Activated T-helper 17 cell treated with anti-CD3 and anti-CD28 coated beads, Interleukin-2, amount 50 U/mL, for 72 hours (primary cell): ENCODE measurements around the gene TMEM80. TPM values are rescaled to one million over a fixed set of nuclear protein-coding genes. Genes with fewer than 3 reads are reported as not detected.
A peak's percentile ranks its signal among the peaks of the same experiment; 100 is the strongest.

Experiments
- ATAC-seq: fragments of 150-1000 bp; cut with Tn5 transposase; replicated peaks from 2 replicates; pipeline ENCODE4 v1.10.0; 2021; ENCODE audit warnings: mild to moderate bottlenecking, moderate library complexity
- H3K27ac Mint-ChIP-seq: one replicate; pipeline ENCODE4 v1.8.0; 2022; ENCODE audit warnings: mixed read lengths
- H3K27me3 Mint-ChIP-seq: one replicate; pipeline ENCODE4 v1.8.0; 2022; ENCODE audit warnings: mixed read lengths
- H3K36me3 Mint-ChIP-seq: one replicate; pipeline ENCODE4 v1.8.0; 2022; ENCODE audit warnings: low read depth, mild to moderate bottlenecking, mixed read lengths
- H3K4me1 Mint-ChIP-seq: one replicate; pipeline ENCODE4 v1.8.0; 2022; ENCODE audit warnings: mixed read lengths
- H3K4me3 Mint-ChIP-seq: one replicate; pipeline ENCODE4 v1.8.0; 2022; ENCODE audit warnings: mild to moderate bottlenecking, mixed read lengths
- H3K9me3 Mint-ChIP-seq: one replicate; pipeline ENCODE4 v1.8.0; 2022; ENCODE audit warnings: mixed read lengths
- total RNA-seq, 2 donors: library from RNA; stranded (reverse); gene quantifications; one replicate each; pipeline ENCODE4 v1.2.3, GENCODE V29; 2022

The TMEM80 gene
- total RNA-seq, 2 donors from 2014 or later: 11.7 to 14.6 TPM

DNA sequence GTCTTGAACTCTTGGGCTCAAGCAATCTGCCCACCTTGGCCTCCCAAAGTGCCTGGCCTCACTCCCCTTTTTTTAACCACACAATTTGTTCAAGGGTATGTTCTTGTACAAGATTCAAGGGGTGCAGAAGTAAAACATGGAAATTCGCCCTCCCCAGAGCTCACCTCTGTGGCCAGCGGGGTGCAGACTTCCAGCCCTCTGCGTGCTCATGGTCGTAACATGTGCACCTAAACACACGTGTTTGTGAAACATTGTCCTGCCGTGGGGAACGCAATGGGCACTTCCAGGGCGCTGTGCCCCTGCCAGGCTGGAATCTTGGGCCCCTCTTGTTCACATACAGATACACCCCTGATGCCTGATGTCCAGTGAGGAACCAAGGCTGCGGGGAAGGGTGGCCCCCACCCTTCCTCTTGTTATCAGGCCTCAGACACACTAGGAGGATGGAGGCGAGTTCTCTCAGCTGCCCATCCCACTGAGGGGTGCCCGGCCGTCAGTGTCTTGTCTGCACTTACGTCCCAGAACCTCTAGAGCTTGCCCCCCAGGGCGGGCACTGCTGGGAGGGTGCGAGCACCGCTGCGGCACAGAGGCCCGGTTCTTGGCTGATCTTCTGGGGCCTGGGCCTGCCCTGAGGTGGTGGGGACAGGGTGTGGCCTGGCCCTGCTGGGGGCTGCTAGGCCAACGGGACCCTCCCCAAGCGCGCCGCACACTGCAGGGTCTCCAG lies 6.3 kb downstream of the TMEM80 start:
- no peak for ATAC-seq
- no peaks in the 10 kb centered on the region for H3K36me3 Mint-ChIP-seq
- no peaks in the 10 kb centered on the region for H3K27me3 Mint-ChIP-seq

DNA sequence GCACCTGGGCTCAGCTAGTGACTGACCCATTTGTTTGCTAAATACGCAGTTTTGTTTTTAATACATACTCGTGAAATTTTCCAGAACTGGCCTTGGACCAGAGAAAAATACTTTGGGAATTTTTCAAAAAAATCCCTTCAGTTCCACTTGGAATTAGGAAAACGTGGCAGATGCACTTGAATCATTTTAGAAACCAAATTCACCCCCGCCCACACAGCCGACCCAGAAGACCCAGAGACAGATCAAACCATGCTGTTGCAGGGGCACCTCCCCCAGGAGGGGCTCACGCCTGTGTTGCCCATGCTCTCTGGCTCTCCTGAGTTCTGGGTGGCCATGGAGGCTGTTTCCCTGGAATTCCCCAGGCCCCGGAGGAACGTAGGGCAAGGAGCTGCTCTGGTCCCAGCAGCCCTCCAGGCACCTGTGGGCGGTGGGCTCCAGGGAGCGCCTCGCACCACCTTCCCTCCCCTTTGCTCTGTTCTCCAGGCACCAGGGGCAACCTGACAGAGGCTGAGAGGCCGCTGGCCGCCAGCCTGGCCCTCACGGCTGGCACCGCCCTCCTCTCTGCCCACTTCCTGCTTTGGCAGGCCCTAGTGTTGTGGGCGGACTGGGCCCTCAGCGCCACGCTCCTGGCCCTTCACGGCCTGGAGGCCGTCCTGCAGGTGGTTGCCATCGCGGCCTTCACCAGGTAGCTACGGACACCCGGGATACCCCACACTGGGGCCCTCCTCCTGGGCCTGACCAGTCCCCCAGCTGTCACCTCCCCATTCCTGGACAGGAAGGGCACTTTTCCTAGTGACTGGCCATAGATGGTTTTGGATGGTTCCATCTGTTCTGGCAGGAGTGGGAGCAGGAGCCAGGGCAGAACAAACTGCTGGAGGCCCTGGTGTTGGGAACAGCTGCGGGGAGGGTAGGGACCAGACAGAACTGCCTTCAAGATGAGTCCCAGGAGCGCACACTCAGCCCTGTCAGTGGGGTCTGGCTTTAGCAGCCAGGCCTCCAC lies 7.1 kb downstream of the TMEM80 start:
- Mint-ChIP-seq H3K4me3 (no peak overlapping the region), H3K27me3 (peaks cover 3% of the 10 kb centered on the region), H3K4me1 (no peaks in the 10 kb centered on the region), H3K9me3 (no peaks in the 10 kb centered on the region), H3K36me3 (no peaks in the 10 kb centered on the region), H3K27ac (no peak overlapping the region)
- peak; percentile 50 for ATAC-seq

More for the DNA sequence above, 6.3 kb downstream of the TMEM80 start:
- peaks cover 6% of the 10 kb centered on the region for H3K4me1 Mint-ChIP-seq
- H3K27ac Mint-ChIP-seq: no peak overlapping the region
- no peak overlapping the region for H3K4me3 Mint-ChIP-seq
- H3K9me3 Mint-ChIP-seq: no peaks in the 10 kb centered on the region

DNA sequence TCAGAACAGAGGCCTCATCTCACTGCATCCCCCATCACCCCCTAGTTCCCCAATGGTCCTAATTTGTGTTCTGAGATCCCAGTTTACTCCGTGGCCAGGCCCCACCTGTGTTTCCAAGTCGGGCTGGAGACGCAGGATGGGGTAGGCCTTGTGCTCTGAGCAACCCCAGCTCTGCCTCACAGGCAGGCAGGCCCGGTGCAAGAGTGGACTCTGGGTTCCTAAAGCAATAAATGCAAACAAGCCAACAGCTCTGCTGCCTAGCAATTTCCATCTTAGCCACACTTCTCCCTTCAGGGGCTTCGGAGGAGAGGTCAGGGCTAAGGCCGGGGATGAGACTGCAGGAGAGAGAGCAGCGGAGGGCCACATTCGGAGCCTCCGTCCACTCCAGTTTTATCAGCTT lies 7.9 kb downstream of the TMEM80 start:
- H3K4me3 Mint-ChIP-seq: no peak overlapping the region
- H3K27me3 Mint-ChIP-seq: peaks cover 3% of the 10 kb centered on the region
- ATAC-seq: no peak
- no peaks in the 10 kb centered on the region for H3K9me3 Mint-ChIP-seq
- no peaks in the 10 kb centered on the region for H3K4me1 Mint-ChIP-seq
- H3K27ac Mint-ChIP-seq: no peak overlapping the region
- H3K36me3 Mint-ChIP-seq: no peaks in the 10 kb centered on the region

DNA sequence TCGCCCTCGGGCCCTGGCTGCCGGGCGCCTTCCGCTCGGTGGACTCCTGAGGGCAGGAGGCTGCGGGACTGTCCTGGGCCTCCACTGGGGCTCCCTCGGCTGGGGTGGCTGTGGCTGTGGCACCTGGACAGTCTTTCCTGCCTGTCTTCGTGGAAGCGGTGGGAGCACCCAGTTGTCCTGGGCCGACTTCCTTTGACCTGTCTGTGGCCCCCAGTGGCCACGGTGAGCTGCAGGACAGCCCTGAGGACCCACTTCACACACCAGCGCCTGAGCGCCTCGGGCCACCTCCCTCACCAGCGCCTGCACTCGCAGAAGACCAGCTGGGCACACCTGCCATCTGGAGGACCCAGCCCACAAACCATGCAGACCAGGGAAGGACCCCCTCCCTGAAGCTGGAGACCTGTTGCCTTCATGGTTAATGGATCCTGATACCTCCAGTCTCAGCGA lies 8.6 kb downstream of the TMEM80 start:
- no peak for ATAC-seq
- Mint-ChIP-seq H3K4me3 (no peak overlapping the region), H3K4me1 (no peaks in the 10 kb centered on the region), H3K27me3 (peaks cover 3% of the 10 kb centered on the region), H3K9me3 (no peaks in the 10 kb centered on the region), H3K36me3 (no peaks in the 10 kb centered on the region), H3K27ac (no peak overlapping the region)

DNA sequence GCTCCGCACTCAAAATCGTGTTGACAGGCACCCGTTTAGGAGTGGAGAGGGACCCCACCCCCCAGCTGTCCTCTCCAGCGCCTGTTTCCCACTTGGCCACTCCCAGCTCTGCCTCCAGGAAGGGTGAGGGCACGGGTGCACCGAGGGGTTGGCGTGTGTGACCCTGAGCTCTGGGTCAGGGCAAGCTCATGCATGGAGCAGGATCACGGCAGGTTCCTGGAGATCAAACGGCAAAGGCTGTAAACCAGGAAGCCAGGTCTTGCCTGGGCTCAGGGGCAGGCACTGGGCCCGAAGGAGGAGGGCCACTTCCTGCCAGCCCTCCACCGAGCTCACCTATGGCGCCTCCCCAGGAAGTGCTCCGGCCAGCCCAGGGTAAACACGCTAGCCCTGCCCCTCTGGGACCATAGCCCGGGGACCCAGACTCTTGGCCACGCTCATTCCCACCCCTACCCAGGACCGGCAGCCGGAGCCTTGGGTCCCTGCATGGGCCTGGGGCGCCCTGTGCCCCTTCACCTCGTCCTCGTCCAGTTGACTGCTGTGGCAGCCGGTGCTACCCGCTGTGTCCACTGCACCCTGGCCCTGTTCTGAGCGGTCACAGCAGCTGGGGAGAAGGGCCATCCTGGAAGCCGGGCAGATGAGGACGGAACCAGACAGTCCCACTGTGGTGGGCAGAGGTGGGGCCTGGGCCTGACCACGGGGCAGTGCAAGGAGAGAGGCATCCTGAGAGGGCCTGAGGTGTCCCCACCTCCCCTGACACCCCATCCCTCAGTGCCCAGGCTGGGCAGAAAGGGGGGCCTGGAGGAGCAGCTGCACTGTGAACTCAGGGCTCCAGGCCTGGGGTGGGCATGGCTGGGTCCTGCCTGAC lies 9.4 kb downstream of the TMEM80 start:
- no peak overlapping the region for H3K4me3 Mint-ChIP-seq
- no peak for ATAC-seq
- no peaks in the 10 kb centered on the region for H3K9me3 Mint-ChIP-seq
- no peak overlapping the region for H3K27ac Mint-ChIP-seq
- no peaks in the 10 kb centered on the region for H3K4me1 Mint-ChIP-seq
- H3K36me3 Mint-ChIP-seq: no peaks in the 10 kb centered on the region
- H3K27me3 Mint-ChIP-seq: peaks cover 3% of the 10 kb centered on the region

DNA sequence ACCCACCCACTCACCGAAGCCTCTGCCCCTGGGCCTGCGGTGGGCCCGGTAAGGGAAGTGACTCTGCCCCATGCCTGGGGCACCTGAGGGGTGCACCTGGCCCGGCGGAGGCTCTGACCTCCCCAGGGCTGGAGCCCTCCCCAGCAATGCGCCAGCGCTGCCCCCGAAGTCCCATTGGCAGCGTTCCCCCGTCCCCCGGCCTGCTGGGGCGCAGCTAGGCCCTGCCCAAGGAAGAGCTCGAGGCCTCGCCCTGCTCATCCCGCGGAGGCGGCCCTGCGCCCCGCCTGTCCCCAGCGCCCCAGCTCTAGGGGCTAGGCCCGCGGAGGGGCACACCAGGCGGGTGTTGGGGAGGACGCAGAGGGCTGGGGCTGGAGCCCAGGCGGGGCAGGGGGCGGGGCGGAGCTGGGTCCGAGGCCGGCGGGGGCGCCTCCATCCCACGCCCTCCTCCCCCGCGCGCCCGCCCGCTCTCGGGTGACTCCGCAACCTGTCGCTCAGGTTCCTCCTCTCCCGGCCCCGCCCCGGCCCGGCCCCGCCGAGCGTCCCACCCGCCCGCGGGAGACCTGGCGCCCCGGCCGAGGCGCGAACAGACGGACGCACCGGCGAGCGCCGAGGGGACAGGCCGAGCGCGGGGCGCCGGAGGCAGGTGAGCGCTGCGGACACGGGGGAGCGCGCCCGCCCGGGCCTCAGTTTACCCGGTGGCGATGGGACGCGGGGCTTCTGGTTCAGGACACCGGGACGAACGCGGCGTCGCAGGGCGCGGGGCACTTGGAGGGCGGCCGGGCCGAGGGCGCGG lies 10.2 kb downstream of the TMEM80 start, which contains the start of gene EPS8L2:
TSS of gene EPS8L2 (plus strand) at position 586 of the 793 bp plus-strand sequence. CDS start 3,177 bp downstream, outside the sequence.
- H3K9me3 Mint-ChIP-seq: no peaks in the 10 kb centered on the region
- H3K27me3 Mint-ChIP-seq: peaks cover 3% of the 10 kb centered on the region
- H3K36me3 Mint-ChIP-seq: no peaks in the 10 kb centered on the region
- no peaks in the 10 kb centered on the region for H3K4me1 Mint-ChIP-seq
- peak; percentile 30 for ATAC-seq
- no peak within 1 kb of the TSS for H3K4me3 Mint-ChIP-seq
- no peak within 1 kb of the TSS for H3K27ac Mint-ChIP-seq

DNA sequence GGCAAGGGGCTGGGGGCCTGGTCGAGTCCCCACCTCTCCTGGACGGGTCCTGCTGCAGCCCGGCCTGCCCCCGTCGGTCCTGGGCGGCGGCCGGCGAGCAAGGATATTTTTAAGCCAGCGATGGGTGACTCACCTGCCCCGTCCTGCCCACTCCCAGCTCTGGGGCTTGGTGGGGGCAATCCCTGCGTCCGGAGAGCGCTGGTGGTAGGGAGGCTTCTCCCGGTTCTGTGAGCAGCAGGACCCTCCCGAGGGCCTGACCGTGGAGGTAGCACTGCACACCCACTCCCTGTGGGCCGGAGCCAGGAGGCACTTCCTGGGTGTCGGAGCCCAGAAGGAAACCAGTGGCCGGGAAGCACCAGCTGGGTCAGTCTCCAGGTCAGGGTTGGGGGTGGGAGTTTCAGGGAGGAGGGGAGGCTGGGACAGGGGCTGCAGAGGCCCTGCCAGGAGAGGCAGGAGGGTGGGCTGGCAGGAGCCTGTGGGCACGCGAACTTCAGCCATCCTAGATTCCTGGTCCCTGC lies 10.9 kb downstream of the TMEM80 start:
- no peaks in the 10 kb centered on the region for H3K4me1 Mint-ChIP-seq
- no peaks in the 10 kb centered on the region for H3K9me3 Mint-ChIP-seq
- peaks cover 3% of the 10 kb centered on the region for H3K27me3 Mint-ChIP-seq
- H3K36me3 Mint-ChIP-seq: no peaks in the 10 kb centered on the region
- peak; percentile 66 for ATAC-seq
- no peak overlapping the region for H3K4me3 Mint-ChIP-seq
- H3K27ac Mint-ChIP-seq: no peak overlapping the region

DNA sequence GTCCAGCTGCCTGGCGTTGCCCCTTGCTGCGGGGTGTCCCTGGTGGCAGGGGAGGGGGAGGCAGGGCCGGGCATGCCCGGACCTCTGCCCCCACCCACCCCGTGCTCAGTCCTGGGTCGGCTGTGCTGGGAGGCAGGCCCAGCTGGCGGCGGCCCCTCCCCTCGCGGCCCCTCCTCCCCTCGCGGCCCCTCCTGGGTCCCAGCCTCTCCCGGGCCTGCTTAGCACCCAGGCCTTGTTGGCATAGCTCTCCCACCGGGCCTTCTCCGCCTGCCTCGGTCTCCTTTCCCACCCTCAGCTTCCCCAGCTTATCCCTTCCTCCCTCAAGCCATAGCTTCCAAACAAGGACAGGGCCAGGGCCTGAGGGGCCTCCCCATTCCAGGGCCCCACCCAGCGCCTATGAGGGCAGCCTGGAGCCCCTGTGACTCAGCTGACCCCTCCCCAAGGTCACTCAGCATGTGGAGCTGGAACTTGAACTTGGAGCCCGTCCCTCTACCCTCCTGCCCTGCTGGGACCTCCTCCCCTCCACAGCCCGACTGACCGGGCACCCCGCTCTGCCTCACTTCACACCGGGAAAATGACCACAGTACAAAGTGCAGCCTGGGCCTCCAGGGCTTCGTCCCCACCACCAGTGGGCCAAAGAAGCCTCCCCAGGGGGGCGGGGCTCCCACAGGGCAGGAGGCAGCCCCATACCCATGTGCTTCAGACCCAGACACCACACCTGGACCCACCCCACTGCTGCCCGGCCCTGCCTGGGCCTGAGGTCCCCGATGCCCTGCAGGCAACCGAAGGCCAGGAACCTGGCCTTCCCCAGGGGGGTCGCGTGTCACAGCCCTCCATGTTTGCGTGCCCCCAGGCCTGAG lies 11.6 kb downstream of the TMEM80 start:
- H3K36me3 Mint-ChIP-seq: no peaks in the 10 kb centered on the region
- H3K9me3 Mint-ChIP-seq: no peaks in the 10 kb centered on the region
- no peak overlapping the region for H3K27ac Mint-ChIP-seq
- H3K27me3 Mint-ChIP-seq: peaks cover 3% of the 10 kb centered on the region
- no peaks in the 10 kb centered on the region for H3K4me1 Mint-ChIP-seq
- no peak for ATAC-seq
- H3K4me3 Mint-ChIP-seq: no peak overlapping the region

DNA sequence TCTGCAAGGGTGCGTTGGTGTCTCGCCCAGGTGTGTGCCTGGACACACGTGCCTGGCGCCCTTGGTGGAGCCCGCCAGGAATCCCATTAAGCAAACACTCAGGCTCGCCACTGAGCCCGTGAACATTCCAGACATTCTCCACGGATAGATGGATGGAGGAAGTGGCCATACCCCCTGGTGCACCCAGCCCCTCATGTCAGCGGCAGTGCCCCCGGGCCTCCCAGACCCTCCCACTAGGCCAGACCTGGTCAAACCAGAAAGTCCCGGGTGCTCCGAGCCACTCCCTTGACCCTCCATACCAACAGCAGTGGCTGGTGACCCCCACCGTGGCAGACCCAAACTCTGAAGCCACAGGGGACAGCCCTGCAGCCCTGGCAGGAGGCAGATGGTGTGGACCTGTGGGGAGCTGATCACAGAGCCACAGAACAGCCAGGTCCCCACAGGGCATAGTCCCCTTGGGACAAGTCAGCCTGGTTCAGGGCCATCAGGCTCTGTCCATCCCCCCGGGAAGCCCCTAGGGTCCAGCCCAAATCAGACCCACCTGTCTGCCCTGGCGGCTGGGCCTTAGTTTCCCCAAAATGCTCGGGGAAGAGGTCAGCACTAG lies 12.3 kb downstream of the TMEM80 start:
- ATAC-seq: no peak
- no peaks in the 10 kb centered on the region for H3K4me1 Mint-ChIP-seq
- no peak overlapping the region for H3K27ac Mint-ChIP-seq

DNA sequence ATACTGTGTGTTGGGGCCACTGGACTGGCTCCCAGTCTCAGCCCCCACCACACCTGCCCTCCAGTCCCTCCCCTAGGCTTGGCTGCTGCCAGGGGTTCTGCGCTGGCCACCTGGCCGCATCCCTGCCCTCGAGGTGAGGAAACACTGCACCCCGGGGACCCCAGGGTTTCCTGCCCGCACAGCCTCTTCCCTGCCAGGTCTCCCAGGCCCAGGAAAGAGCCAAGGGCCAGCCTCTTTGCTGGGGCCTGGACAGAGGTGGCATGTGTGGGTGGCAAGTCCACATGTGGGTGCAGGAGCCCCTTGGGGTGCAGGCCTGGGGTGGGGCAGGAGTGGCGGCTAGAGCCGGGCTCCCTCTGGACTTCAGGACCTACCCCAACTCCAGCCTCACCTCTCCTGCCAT lies 12.9 kb downstream of the TMEM80 start:
- Mint-ChIP-seq H3K27ac (no peak overlapping the region), H3K36me3 (no peaks in the 10 kb centered on the region), H3K4me1 (no peaks in the 10 kb centered on the region), H3K9me3 (no peaks in the 10 kb centered on the region), H3K4me3 (no peak overlapping the region), H3K27me3 (peaks cover 3% of the 10 kb centered on the region)
- ATAC-seq: no peak

More for the DNA sequence above, 12.3 kb downstream of the TMEM80 start:
- Mint-ChIP-seq H3K9me3 (no peaks in the 10 kb centered on the region), H3K4me3 (no peak overlapping the region), H3K36me3 (no peaks in the 10 kb centered on the region), H3K27me3 (peaks cover 3% of the 10 kb centered on the region)

DNA sequence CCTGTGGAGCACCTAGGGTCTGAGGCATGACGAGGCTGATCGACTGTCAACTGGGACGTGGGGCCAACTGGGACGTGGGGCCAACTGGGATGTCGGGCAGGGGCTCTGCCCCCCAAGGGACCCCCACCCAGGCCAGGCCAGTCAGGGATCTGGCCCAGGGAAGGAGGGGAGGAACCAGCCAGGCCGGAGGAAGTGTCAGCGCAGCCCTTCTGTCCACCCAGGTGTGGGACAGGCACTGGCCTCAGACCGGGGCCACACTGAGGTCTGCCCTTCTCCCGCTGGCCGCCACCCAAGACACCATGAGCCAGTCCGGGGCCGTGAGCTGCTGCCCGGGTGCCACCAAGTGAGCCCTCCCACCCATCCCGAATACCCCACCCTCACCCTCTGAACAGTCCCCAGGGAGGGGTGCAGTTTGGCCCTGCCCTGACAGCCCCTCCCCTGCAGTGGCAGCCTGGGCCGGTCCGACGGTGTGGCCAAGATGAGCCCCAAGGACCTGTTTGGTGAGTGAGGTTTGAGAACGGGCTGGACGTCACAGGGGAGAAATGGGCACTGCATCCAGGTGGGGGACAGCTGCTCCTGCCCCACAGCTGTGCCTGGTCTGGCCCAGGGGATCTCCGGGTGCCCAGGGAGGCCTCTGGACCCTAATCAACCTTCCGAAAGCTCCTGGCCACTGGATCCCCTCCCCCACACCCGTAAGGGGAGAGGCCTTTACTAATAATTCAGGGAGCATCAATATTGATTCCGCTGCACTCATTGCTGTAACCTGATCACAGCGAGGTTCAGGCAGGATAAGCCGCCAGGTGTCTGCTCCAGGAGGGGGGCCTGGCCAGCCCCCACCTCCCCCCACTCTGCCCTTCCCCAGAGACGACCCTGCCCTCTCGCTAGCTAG lies 13.7 kb downstream of the TMEM80 start:
- Mint-ChIP-seq H3K27ac (no peak overlapping the region), H3K36me3 (no peaks in the 10 kb centered on the region), H3K27me3 (peaks cover 3% of the 10 kb centered on the region), H3K4me1 (no peaks in the 10 kb centered on the region), H3K4me3 (no peak overlapping the region), H3K9me3 (no peaks in the 10 kb centered on the region)
- no peak for ATAC-seq
